NCI-H1417 (cell line): Measurements from ENCODE around the gene CDC42EP2.

Experiments
- DNase-seq, 3 experiments: peaks; one replicate each; lab custom pipeline; 2025; lab: John Stamatoyannopoulos, UW

Gene CDC42EP2

DNA sequence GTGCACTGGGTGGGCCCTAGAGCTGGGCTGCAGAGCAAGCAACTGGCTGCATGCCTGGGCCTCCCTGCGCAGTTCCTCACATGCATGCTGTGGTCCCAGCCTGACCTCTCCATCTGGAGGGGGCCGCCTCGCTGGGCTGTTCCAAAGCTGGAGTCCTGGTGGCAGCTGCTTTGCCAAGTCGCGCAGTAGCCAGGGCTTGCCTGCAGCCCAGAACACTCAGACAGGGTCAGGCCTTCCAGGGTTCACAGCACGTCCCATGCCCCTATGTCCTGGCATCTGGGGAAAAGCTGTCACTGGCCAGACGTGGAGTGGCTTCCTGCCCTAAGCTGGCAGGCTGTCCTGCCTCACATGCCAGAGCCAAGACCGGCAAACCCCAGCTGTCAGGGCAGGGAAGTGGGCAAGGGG, 16.5 kb upstream of the CDC42EP2 start:
- no peak for DNase-seq

DNA sequence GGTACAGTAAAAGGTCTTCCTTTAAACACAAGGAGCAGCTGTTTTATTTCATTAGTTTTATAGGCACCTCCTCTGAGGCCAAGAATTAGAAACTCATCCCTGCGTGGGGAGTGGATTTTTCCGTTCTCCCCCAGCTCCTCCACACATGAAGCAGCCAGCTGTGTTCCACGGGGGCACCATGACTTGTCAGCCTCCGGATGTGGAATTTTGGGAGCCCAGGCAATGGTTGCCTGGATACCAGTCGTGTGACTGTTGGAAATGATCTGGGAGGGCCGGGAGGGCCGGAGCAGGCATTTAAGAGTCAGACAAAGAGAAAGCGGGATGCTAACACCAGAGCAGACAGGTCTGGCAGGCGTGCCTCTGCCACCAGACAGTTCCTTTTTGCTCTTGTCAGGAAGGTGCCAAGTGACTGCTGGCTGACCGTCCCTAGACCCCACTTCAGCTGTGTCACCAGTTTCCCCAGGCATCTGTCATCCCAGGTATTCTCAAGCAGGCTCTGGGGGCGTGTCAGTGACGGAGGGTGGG, 15.9 kb upstream of the CDC42EP2 start:
- DNase-seq = no peak

- DNase-seq = no peak
Measured at GRCh38 chr11:65300621-65301275, 13.9 kb upstream of the CDC42EP2 start.

DNA sequence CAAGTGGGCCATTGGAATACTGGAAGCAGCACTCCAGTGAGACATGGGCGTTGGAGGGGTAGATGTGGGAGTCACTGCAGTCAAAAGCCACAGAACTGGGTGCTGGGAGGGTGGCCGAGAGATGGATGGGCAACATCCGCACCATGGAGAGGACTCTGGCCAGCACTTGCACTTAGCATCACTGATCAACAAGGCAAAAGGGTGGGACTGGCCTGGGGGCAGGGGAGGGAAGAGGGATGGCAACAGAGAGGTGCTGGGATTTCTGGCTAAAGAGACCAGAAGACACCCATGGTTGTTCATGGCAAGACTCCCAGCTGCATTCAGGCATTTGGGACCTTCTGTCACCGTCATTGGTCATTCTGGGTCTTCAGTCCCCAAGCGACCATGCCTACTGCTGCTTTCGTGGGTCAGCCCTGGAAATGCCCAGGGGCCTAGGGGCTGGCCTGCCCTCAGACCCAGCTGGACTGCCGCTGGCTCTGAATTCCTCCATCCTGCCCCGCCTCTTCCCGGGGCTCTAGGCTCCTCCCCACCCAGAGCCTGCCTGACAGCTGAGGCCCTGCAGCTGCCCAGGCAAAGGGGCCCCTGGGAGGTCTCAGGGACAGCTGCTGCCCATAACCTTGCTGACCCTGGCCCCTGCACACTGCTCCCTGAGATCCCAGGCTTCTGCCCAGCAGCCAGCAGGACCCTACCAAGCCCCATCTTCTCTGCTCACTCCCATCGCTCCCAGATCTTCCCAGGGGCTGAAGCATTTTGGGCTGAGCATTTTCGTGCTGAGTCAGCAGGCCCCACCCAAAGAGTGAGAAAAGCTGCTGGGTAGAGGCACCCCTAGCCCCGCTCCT, 13.0 kb upstream of the CDC42EP2 start:
- DNase-seq = no peak

GRCh38 chr11:65303555-65303954, 11.1 kb upstream of the CDC42EP2 start:
- no peak for DNase-seq

DNA sequence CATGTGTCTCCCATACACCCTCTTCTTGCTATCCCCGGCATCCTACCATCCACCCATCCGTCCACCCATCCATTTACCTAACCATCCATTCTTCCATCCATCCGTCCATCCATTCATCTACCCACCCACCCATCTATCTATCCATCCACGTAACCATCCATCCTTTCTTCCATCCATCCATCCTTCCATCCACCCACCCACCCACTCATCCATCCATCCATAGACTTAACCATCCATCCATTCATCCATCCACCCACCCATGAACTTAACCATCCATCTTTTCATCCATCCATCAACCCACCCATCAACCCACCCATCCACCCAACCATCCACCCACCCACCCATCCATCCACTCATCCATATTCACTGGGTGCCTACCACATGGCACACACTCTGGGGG, 10.6 kb upstream of the CDC42EP2 start:
- DNase-seq = no peak

GRCh38 chr11:65304613-65305012, 10.1 kb upstream of the CDC42EP2 start:
- no peak for DNase-seq

DNA sequence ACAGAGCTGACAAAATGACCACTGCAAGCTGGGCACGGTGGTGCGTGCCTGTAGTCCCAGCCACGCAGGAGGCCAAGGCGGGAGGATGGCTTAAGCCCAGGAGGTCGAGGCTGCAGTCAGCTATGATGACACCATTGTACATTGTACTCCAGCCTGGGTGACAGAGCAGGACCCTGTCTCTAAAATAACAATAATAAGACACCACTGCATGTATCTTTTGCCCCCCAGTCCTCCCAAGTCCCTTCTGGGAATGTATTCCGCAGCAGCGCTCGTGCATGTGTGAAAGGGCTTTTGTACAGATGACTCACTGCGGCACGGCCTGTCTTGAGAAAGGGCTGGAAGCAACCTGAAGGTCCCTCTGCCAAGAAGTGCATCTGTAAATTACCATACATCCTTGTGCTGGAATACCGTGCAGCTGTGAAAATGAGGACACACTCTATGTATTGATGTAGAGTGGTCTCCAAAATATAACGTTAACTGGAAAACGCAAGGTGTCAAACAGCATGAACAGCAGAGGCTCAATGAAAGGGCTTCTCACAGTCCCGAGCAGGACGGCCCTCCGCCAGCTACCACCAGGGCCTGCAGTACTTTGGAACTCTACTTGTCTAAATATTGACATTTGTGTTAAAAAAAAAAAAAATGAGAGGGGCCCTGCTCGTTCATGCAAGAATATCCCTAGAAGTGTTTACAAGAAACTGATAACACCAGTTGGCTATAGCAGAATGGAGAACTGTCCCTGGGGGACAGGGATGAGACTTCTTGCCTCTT, 9.0 kb upstream of the CDC42EP2 start:
- DNase-seq = no peak

DNA sequence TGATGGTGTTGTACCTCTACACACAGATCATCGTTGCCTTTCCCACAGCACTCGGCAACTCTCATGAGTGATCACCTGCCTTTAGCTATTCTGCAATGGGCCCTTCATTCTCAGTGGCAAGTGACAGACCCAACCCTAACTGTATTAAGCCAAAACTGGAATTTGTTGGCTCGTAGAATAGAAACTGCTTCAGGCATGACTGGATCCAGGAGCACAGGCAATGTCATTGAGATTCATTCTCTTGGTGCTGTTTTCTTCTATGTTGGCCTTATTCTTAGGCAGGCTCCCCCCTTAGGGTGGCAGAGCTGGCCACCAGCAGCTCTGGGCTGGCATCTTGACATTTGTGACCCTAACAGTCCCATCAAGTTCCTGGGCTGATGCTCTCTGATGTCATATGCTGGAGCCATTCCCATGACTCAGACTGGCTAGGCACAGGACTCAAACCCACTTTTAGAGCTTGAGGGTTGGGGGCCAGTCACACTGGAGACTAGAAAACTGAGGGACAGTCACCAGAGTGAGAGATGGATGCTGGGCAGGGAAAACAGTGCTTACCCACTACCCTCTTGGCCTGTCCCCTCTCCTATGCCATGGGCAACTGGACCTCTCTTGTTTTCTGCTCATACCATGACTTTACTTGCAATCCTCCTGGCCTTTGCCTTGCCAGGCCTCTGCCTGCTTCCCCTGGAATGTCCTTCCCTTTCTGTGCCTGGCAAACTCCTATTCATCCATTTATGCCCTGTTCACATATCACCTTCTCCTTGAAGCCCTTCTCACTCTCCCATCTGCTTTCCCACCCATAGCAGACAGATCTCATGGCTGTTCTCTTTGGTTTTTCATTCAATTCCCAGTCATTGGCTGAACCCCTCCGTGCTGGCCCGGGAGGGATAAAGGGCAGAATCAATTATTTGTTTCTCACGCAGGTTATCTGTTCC, 7.1 kb upstream of the CDC42EP2 start:
- no peak for DNase-seq

DNA sequence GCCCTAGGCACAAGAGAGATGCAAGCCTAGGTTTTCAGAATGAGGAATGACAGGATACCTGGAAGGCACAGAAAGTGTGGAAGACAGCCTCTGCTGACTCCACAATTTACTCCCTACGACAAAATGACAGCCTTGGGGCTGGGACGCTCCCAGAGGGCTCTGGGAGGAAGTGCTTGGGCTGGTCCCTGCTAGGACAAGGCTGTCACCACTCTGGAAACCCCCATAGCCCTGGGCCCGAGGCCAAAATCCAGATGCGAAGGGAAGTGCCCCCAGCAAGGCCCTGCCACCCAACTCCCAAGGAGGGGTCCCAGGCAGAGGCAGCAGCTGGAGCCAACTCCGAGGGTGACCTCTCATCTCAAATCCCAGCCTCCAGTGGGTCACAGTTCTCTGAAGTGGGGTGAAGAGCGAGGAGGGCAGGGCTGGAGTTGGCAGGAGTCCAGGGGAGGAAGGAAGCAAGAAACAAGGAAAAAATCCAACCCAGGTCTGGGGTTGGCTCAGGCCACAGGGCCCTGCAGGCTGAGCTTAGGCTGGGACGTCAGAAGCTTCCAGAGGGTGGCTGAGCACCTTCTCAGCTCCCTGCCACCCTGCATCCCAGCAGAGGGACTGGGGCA, 6.3 kb upstream of the CDC42EP2 start:
- peak in 1 of 3 experiments; percentile 24 for DNase-seq

- no peak for DNase-seq
Measured at GRCh38 chr11:65309006-65309405, 5.7 kb upstream of the CDC42EP2 start.

- no peak for DNase-seq
Measured at GRCh38 chr11:65310215-65310614, 4.5 kb upstream of the CDC42EP2 start.

- DNase-seq = no peak
Measured at GRCh38 chr11:65310736-65311135, 3.9 kb upstream of the CDC42EP2 start.

DNA sequence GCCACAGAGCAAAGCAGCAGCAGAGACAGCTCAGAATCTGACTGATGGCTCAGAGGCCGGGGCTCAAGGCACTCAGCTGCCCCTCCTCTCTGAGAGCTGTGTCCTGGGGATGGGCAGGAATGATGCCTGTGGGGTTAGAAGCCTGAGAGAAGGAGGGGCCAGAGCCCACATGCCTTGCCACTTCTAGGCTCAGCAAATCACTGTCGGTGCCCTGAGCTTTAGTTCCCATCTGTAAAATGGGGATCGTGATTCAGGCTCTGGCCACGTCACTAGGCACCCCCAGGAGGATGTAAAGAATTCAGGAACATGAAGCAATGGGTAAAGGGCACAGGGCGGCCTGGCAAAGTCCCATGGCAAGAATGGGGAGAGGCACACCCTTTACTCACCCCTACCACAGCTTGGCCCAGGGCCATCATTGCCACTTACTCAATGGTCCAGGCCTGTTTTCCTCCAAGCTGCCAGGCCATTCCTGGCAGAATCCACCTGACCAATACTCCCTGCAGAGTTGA, 3.4 kb upstream of the CDC42EP2 start:
- DNase-seq = no peak

- DNase-seq = peak; percentile 68 to 86 (median 81)
Measured at GRCh38 chr11:65315204-65315865, 669 bp downstream of the CDC42EP2 start.

DNA sequence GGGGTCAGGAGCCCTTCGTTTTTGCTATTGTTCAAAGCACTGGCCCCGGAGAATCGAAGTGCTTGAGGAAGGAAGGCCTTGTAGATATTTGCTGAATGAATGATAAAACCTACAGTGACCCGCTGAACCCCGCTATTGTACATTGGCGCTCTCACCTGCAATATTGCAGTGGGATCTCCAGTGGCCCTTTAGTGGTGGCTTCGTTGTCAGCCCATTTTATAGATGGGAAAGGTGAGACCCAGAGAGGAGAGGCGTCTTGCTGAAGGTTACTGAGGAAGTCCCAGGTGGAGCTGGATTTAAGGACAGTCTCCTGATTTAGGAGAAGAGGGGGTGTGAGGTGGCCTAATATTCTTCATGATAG, 1.2 kb downstream of the CDC42EP2 start:
- DNase-seq = peak in 1 of 3 experiments; percentile 46

DNA sequence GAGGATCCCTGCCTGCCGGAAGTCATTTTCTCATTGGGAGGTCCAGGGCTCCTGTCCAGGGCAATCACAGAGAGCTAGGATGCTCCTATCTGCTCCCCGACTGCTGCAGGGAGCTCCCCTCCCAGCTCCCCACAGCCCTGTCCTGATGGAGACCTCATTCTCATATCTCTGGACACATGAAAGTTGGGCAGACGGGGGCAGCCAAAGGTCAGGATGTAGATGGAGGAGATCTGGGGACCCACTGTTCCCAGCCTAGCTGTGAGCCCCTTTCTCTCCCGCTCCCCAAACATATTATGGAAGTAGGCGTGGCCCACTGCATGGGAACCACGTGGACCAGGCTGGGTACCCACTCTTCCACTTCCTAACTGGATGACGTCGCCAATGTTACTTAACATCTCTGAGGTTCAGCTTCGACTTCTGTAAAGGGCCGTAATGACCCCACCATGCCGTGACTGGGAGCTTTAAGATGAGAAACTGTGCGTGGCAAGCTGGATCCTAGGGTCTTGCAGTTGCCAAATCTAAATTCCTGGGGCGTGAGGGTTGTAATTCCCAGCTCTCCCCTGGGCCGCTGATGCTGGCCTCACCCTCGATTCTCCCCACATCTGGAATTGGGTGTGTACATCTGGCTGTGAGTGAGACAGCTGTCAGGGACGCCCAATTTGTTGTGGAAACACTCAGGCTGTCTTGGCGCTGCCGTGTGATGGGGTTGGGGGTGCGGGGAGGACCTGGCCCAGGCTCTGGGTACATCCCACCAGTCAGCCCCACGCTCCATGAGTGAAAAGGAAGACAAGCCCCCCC, 1.8 kb downstream of the CDC42EP2 start:
- DNase-seq = peak in 1 of 3 experiments; percentile 49

- peak in 2 of 3 experiments; percentile 59 to 72 for DNase-seq
Measured at GRCh38 chr11:65317025-65317786, 2.5 kb downstream of the CDC42EP2 start.
